HT1080 (cell line): ENCODE results near the gene PPP2R5C. TPM values are rescaled to one million over a fixed set of nuclear protein-coding genes. Genes with fewer than 3 reads are reported as not detected.

ENCODE experiments used
- DNase-seq: peaks from one replicate; pipeline ENCODE4 v3.0.0-alpha.2; 2015; ENCODE audit warnings: low read depth
- total RNA-seq: library from RNA; depleted of rRNA; stranded (reverse); fragments of >200 nt; shearing (Covaris generic); gene quantifications from 2 replicates; pipeline ENCODE4 v1.2.3, GENCODE V29; 2014

The PPP2R5C gene
- total RNA-seq, 1 experiment from 2014 or later = 93.2 TPM

- no peak for DNase-seq
These were observed 100.0 kb downstream of the PPP2R5C start for GRCh38 chr14:101861464-101861863.

DNA sequence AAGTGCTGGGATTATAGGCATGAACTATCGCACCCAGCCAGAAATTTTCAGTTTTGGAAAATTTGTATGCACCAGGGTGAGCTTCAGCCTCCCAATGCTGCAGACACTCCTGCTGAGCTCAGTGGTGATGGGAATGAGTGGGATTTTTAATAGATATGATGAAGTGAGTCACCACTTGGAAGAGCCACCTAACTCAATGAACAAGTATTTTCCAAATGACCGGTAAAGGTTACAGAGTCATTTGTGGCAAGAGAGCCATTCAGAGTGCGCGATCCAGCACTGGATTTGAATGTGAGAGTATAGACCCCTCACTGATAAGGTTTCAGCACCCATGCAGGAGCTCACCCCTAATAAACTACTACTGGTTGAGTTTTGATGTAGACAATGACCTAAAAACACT, 100.7 kb downstream of the PPP2R5C start:
- peak; percentile 49 for DNase-seq

DNA sequence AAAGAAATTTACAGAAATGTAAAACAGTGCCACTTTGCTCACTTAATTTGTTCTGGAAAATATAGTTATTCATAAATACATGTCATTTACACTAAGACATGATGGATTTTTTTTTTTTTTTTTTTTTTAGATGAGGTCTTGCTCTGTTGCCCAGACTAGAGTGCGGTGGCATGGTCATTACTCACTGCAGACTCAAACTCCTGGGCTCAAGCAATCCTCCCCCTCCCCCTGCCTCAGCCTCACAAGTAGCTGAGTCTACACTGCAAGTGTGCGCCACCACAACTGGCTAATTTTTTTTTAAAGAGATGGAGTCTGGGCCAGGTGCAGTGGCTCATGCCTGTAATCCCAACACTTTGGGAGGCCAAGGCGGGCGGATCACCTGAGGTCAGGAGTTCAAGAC, 101.2 kb downstream of the PPP2R5C start:
- DNase-seq = peak; percentile 26

GRCh38 chr14:101865288-101865687, 103.8 kb downstream of the PPP2R5C start:
- DNase-seq = no peak

- DNase-seq = no peak
These were observed 106.3 kb downstream of the PPP2R5C start for GRCh38 chr14:101867854-101868253.

DNA sequence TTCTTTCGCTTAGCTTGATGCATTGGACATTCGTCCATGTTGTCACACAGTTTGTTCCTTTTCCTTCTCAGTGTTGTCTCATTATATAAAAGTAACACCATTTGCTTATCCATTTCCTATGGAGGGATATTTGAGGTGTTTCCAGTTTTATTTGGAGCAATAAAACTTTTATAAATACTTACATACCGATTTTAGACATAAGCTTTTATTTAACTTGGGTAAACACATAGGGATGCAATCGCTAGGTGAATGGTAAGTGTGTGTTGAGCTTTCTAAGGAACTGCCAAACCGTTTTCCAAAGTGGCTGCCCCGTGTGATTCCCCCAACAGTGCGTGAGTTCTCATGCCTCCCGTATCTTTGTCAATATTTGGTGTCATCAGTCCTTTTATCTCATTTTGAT, 107.7 kb downstream of the PPP2R5C start:
- DNase-seq = no peak

GRCh38 chr14:101870273-101870939, 108.9 kb downstream of the PPP2R5C start:
- DNase-seq = no peak

DNA sequence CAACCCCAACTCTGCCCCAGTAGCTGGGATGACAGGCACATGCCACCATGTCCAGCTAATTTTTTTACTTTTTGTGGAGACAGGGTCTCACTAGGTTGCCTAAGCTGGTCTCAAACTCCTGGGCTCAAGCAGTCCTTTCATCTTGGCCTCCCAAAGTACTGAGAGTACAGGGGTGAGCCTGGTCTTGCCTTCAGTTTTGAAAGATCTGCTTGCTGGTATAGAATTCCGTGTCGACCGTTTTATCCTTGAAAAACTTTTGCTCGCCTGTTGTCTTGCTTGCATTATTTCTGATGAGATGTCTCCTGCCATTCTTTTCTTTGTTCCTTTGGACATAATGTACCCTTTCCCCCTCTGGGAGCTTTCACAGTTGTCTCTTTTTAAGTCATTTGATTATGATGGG, 110.8 kb downstream of the PPP2R5C start:
- no peak for DNase-seq

DNA sequence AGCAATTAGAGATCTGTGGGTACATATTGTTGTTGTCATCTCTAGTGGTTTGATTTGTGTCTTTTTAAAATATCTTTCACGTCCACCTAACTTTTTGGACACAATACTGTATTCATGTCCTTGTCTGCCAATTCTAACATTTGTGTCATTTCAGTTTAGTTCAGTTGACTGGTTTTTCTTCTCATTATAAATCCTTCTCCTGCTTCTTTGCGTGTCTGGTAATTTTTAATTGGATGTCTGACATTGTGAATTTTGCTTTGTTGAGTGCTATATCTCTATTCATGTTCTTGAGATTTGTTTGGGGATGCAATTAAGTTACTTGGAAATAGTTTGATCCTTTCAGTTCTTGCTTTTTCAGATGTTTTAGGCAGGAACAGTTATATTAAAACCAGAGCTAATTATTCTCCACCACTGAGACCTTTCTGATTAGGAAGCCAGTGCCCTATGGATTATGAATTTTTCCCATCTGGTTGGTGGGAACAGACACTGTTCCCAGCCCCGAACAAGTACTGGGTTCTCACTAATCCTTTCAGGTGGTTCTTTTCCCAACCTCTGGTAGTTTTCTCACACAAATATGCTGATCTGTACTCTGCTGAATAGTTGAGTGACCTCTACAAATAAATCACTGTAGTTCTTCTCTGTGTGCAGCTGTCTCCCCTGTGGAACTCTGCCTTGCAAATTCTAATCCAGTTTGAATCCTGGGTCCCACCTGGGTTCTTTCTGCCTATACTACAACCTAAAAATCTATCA, 111.7 kb downstream of the PPP2R5C start:
- no peak for DNase-seq

DNA sequence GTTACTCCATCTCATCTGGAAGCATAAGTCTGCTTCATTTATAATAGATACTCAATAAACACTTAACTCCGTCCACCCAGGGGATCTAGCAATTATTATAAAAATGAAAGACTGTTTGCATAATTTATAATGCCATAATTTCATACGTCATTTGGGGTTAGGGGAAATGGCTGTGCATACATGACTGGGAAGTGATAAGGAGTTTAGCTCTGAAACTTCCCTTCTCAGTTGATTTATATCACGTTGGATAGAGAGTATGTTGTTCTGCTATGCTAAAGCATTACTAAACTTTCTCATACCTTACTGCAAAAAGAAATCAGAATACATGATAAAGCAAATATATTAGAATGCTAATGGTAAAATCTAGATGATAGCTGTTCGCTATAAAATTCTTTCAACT, 112.5 kb downstream of the PPP2R5C start:
- DNase-seq = no peak

- no peak for DNase-seq
These were observed 113.7 kb downstream of the PPP2R5C start for GRCh38 chr14:101875041-101875726.

DNA sequence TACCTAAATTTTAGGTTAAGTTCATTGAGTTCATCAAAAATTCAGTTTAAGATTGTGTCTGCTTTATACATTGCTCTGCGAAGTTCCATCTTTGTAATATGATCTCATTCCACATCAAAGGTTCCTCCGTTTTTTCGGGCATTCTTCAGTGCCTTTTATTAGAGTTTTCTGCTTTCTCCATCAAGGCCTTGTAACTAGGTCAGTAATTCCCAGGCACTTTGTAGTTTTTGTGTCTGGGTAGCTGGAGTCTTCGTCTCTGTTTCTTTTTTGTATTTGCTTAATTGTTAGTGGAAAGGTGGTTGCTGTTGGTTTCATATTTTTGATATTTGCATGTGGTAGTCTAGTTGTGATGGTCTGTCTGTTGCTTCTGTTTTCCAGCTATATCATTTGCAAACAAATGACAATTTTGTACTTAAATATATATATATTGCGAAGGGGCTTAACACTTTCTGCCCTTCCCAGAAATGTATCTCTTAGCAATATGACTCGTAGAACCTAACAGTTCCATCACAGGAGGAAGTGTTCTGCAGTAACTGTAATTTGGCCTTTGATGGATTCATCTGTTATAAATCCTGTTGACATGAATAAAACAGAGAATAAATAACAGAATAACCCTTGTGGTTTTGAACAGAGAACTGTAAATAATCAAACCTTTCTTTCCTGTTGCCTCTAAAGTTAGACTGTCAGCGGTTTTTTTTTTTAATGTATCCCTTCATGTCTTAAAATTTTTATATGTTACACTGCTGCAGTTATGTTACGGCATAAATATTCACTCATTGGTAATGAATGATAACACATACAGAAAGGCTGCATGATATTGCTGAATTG, 114.4 kb downstream of the PPP2R5C start:
- DNase-seq = no peak

GRCh38 chr14:101876555-101876938, 115.0 kb downstream of the PPP2R5C start:
- no peak for DNase-seq

- DNase-seq = no peak
These were observed 116.3 kb downstream of the PPP2R5C start for GRCh38 chr14:101877766-101878165.

- DNase-seq = no peak
These were observed 116.8 kb downstream of the PPP2R5C start for GRCh38 chr14:101878211-101878821.

GRCh38 chr14:101878822-101879528, 117.5 kb downstream of the PPP2R5C start:
- peak; percentile 33 for DNase-seq

- no peak for DNase-seq
These were observed 118.2 kb downstream of the PPP2R5C start for GRCh38 chr14:101879529-101880336.

DNA sequence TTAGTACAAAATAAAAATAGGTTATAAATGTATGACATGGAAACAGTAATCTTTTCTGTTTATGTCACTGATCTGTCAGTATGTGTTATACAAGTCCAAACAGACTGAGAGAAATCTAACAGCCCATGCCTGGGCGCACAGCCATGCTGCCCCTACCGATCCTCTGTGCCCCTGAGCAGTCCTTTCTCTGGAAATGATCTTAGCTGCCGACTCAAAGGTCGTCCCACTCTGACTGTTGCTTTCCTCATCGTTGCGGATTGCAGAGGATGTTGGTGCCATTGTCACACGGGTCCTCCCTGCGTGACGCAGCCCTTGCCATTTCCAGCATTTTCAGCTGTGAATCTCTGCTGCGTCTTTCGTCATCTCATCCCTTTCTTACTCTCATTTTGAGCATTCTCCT, 119.9 kb downstream of the PPP2R5C start:
- DNase-seq = no peak

GRCh38 chr14:101882141-101882935, 120.8 kb downstream of the PPP2R5C start:
- DNase-seq = no peak
